ENCODE results near the gene PTGDS.

DNA sequence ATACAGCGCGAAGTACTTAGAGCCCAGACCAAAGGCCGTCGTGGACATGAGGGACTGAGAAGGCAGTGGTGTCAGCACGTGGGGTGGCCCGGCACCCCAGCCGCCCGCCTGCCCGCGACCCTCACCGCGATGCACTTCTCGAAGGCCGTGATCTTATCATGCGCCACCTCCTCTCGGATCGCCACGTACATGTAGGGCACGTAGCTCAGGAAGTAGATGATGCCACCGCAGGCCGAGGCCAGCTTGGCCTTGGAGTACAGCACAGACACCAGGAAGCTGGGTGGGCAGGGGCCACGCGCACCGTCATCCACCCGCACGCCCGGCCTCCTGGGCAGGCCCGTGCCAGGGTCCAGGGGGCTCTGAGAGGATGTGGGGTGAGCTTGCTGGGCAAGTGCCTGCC, 39.8 kb downstream of the PTGDS start:
- TF ChIP-seq, protein P1, sequence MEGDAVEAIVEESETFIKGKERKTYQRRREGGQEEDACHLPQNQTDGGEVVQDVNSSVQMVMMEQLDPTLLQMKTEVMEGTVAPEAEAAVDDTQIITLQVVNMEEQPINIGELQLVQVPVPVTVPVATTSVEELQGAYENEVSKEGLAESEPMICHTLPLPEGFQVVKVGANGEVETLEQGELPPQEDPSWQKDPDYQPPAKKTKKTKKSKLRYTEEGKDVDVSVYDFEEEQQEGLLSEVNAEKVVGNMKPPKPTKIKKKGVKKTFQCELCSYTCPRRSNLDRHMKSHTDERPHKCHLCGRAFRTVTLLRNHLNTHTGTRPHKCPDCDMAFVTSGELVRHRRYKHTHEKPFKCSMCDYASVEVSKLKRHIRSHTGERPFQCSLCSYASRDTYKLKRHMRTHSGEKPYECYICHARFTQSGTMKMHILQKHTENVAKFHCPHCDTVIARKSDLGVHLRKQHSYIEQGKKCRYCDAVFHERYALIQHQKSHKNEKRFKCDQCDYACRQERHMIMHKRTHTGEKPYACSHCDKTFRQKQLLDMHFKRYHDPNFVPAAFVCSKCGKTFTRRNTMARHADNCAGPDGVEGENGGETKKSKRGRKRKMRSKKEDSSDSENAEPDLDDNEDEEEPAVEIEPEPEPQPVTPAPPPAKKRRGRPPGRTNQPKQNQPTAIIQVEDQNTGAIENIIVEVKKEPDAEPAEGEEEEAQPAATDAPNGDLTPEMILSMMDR (IDR thresholded peaks at IDR 0.05): no peak
- no peak for TF ChIP-seq EP300 (IDR thresholded peaks at IDR 0.05)
- no peak for TF ChIP-seq POLR2A (IDR thresholded peaks at IDR 0.05)
